Measurements from ENCODE around the gene CHRNE.

DNA sequence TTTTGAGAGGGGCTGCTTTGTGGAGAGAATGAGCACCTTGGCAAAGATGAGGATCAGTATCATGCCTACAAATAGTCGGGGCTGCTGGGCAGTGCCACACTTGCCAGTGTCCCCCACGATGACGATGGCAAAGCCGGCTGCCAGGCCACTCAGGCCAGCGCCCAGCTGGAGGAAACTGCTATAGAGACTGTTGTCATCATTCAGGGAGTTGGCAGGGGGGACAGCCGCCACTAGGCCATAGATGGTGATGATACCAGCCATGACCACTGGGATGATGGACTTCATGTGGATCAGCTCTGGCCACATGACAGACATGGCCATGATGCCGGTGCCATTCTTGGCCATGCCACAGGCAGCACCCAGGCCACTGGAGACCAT, 46.0 kb downstream of the CHRNE start:
- TF ChIP-seq, protein P1, sequence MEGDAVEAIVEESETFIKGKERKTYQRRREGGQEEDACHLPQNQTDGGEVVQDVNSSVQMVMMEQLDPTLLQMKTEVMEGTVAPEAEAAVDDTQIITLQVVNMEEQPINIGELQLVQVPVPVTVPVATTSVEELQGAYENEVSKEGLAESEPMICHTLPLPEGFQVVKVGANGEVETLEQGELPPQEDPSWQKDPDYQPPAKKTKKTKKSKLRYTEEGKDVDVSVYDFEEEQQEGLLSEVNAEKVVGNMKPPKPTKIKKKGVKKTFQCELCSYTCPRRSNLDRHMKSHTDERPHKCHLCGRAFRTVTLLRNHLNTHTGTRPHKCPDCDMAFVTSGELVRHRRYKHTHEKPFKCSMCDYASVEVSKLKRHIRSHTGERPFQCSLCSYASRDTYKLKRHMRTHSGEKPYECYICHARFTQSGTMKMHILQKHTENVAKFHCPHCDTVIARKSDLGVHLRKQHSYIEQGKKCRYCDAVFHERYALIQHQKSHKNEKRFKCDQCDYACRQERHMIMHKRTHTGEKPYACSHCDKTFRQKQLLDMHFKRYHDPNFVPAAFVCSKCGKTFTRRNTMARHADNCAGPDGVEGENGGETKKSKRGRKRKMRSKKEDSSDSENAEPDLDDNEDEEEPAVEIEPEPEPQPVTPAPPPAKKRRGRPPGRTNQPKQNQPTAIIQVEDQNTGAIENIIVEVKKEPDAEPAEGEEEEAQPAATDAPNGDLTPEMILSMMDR (IDR thresholded peaks at IDR 0.05) = no peak
- TF ChIP-seq POLR2A (IDR thresholded peaks at IDR 0.05) = no peak
